Caco-2 (cell line): ENCODE results near the gene CDK2. TPM values are rescaled to one million over a fixed set of nuclear protein-coding genes. Genes with fewer than 3 reads are reported as not detected.
"Not testable (repeated sequence)": the region's sequence is repeated elsewhere in the genome, so short reads cannot be mapped to it uniquely, and the experiment has no call there.

Experiments used
- BruUV-seq: library from RNA; stranded (reverse); fragments of 400-500 nt; replicated peaks from 2 replicates; lab custom pipeline; 2021; lab: Mats Ljungman, UMichigan
- CTCF ChIA-PET: fragments of 300-600 bp; sonication (Branson Sonifier 250); formaldehyde crosslinking; loops from one replicate; lab custom pipeline; 2022; ENCODE audit warnings: antibody characterized with exemption; lab: Charles Lee
- POLR2A ChIA-PET: fragments of 300-600 bp; sonication (Branson Sonifier 250); formaldehyde crosslinking; loops from one replicate; lab custom pipeline; 2022; ENCODE audit warnings: antibody characterized with exemption; lab: Charles Lee
- DNase-seq, 2 experiments: peaks; one replicate each; pipeline versions ENCODE4 v3.0.0 to v3.0.0-alpha.2; 2020 to 2022
- H3K27me3 ChIP-seq: replicated peaks from 2 replicates; pipeline ENCODE4 v1.6.0; 2011; ENCODE audit warnings: low read length; ENCODE audit not compliant: control insufficient read depth, insufficient read depth
- H3K36me3 ChIP-seq: 2 replicates; pipeline ENCODE4 v1.5.1; 2011; ENCODE audit warnings: low read length; ENCODE audit not compliant: control insufficient read depth, insufficient read depth
- H3K4me1 ChIP-seq: fragments of 250-450 bp; sonication (Bioruptor Pico); 2 replicates; pipeline ENCODE4 v1.5.1; 2020; ENCODE audit warnings: mild to moderate bottlenecking
- H3K4me3 ChIP-seq: 2 replicates; pipeline ENCODE4 v1.5.1; 2011; ENCODE audit warnings: low read depth, mild to moderate bottlenecking, control low read depth, low read length
- H3K9me3 ChIP-seq: fragments of 250-450 bp; sonication (Bioruptor Pico); 2 replicates; pipeline ENCODE4 v1.5.1; 2020; ENCODE audit warnings: mild to moderate bottlenecking, moderate library complexity
- H3K27ac Mint-ChIP-seq: one replicate; pipeline ENCODE4 v1.8.0; 2022; ENCODE audit warnings: mixed read lengths; ENCODE audit not compliant: unreplicated experiment
- H3K27me3 Mint-ChIP-seq: one replicate; pipeline ENCODE4 v1.8.0; 2022; ENCODE audit warnings: mixed read lengths; ENCODE audit not compliant: insufficient read depth, unreplicated experiment
- H3K36me3 Mint-ChIP-seq: one replicate; pipeline ENCODE4 v1.8.0; 2022; ENCODE audit warnings: mild to moderate bottlenecking, mixed read lengths; ENCODE audit not compliant: insufficient read depth, unreplicated experiment
- H3K4me1 Mint-ChIP-seq: one replicate; pipeline ENCODE4 v1.8.0; 2022; ENCODE audit warnings: low read depth, mixed read lengths; ENCODE audit not compliant: unreplicated experiment
- H3K4me3 Mint-ChIP-seq: one replicate; pipeline ENCODE4 v1.8.0; 2022; ENCODE audit warnings: mild to moderate bottlenecking, moderate library complexity, mixed read lengths; ENCODE audit not compliant: unreplicated experiment
- H3K9me3 Mint-ChIP-seq: one replicate; pipeline ENCODE4 v1.8.0; 2022; ENCODE audit warnings: mixed read lengths; ENCODE audit not compliant: unreplicated experiment
- intact Hi-C: fragments of 100-400 bp; cut with micrococcal nuclease; formaldehyde crosslinking; loops from one replicate; pipeline ENCODE4 v1.10.0; 2022; ENCODE audit not compliant: unreplicated experiment
- total RNA-seq: library from RNA; stranded (reverse); gene quantifications from 2 replicates; pipeline ENCODE4 v1.2.3, GENCODE V29; 2022
- TF ChIP-seq, protein P1 (sequence below), 2 experiments: fragments of 200-600 bp in 1 of 2; IDR thresholded peaks; 1 replicate in 1 of 2; 2 replicates in 1 of 2; pipeline versions ENCODE4 v1.5.1 to v1.8.0; 2011 to 2022; ENCODE audit warnings: antibody characterized with exemption in 1 of 2, control low read depth in 1 of 2, inconsistent platforms in 1 of 2, low read depth in 1 of 2, low read length in 1 of 2, mild to moderate bottlenecking in 1 of 2, moderate library complexity in 1 of 2; ENCODE audit not compliant: insufficient read depth in 1 of 2, severe bottlenecking in 1 of 2, unreplicated experiment in 1 of 2

Gene CDK2
- total RNA-seq, 1 experiment from 2014 or later = 110 TPM

DNA sequence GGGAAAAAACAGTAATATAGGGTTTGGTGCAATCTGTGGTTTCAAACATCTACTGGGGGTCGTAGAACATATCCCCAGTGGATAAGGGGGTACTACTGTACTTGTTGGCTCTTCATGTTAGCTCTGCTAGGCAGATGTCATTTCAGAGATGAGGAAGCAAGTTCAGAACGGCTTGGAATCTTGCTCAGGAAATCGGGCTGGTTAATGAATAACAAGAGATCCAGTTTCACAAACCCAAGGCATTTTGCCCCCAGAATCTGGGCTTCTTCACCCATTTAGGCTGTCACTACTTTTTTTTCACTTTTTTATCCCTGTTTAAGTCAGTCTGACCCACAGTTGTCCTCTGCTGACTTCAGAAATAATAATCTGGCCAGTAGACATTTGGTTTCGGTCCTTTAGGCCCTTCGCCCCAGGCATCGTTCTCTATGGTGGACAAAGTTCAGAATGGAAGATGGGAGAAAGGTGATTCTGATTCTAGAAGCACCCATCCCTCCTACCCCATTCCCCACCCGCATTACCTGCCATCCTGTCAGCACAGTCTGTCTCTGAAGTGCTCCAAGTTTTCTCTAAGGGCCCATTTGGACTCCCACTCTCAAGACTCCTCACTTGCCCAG lies 35.0 kb downstream of the CDK2 start:
- peak overlapping the region; percentile 58 for H3K27ac Mint-ChIP-seq
- BruUV-seq = no TSS peak

DNA sequence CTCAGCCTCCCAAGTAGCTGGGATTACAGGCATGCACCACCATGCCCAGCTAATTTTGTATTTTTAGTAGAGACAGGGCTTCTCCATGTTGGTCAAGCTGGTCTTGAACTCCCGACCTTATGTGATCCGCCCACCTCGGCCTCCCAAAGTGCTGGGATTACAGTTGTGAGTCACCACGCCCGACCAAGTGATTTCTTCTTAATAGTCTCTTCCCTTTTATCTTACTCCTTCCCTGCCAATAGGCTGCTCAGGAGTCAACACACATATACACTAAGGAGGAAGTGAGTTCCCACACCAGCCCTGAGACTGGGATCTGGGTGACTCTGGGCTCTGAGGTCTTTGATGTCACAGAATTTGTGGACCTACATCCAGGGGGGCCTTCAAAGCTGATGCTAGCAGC lies 36.7 kb downstream of the CDK2 start:
- H3K4me3 ChIP-seq, H3K4me3 Mint-ChIP-seq, H3K27me3 ChIP-seq, BruUV-seq, H3K27me3 Mint-ChIP-seq, H3K9me3 ChIP-seq, H3K9me3 Mint-ChIP-seq, POLR2A ChIA-PET, intact Hi-C loops, CTCF ChIA-PET, H3K27ac Mint-ChIP-seq, H3K36me3 ChIP-seq, DNase-seq: not testable (repeated sequence)
- peaks cover 50% of the 10 kb centered on the region for H3K36me3 Mint-ChIP-seq
- peaks cover 33% of the 10 kb centered on the region for H3K4me1 ChIP-seq
- H3K4me1 Mint-ChIP-seq = peaks cover 39% of the 10 kb centered on the region

More for the DNA sequence above, 35.0 kb downstream of the CDK2 start:
- peak overlapping the region; percentile 7 for H3K4me3 Mint-ChIP-seq
- H3K4me3 ChIP-seq = no peak overlapping the region
- H3K27me3 ChIP-seq = no peaks in the 10 kb centered on the region
- H3K9me3 Mint-ChIP-seq = no peaks in the 10 kb centered on the region
- no peaks in the 10 kb centered on the region for H3K27me3 Mint-ChIP-seq
- H3K4me1 ChIP-seq = peaks cover 26% of the 10 kb centered on the region
- H3K9me3 ChIP-seq = no peaks in the 10 kb centered on the region
- ChIA-PET CTCF (interaction anchor here (0.5 to 1.0 kb wide), 2 partner anchors 28 to 76 kb away, joined by 3 to 4 read pairs; no protein-coding TSS in a partner anchor), POLR2A (interaction anchor here (0.6 kb wide), 1 partner anchor 15 kb away, joined by 5 read pairs; no protein-coding TSS in a partner anchor)
- peaks cover 27% of the 10 kb centered on the region for H3K4me1 Mint-ChIP-seq
- peak in 1 of 2 experiments; percentile 59 for DNase-seq
- intact Hi-C loops = loop anchor here (1.0 kb wide), 2 partner anchors 9 to 28 kb away; no protein-coding TSS in a partner anchor
- peaks cover 6% of the 10 kb centered on the region for H3K36me3 ChIP-seq
- TF ChIP-seq, protein P1, sequence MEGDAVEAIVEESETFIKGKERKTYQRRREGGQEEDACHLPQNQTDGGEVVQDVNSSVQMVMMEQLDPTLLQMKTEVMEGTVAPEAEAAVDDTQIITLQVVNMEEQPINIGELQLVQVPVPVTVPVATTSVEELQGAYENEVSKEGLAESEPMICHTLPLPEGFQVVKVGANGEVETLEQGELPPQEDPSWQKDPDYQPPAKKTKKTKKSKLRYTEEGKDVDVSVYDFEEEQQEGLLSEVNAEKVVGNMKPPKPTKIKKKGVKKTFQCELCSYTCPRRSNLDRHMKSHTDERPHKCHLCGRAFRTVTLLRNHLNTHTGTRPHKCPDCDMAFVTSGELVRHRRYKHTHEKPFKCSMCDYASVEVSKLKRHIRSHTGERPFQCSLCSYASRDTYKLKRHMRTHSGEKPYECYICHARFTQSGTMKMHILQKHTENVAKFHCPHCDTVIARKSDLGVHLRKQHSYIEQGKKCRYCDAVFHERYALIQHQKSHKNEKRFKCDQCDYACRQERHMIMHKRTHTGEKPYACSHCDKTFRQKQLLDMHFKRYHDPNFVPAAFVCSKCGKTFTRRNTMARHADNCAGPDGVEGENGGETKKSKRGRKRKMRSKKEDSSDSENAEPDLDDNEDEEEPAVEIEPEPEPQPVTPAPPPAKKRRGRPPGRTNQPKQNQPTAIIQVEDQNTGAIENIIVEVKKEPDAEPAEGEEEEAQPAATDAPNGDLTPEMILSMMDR (IDR thresholded peaks at IDR 0.05; ENCODE audit: insufficient read depth in 1 of 2, low read depth in 1 of 2, low read length in 1 of 2, severe bottlenecking in 1 of 2, unreplicated experiment in 1 of 2) = no peak
- H3K36me3 Mint-ChIP-seq = peaks cover 54% of the 10 kb centered on the region

DNA sequence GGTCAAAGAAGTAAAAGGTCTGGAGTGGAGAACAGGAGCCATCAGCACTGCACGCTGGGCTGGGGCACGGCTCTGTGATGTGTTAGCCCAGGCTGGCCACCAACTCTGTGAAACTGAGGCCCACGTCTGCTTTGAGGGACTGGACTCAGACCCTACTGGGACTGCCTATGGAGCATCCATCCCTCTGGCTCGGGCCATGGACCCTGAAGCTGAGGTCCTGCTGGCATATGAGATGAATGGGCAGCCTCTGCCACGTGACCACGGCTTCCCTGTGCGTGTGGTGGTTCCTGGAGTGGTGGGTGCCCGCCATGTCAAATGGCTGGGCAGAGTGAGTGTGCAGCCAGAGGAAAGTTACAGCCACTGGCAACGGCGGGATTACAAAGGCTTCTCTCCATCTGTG lies 37.6 kb downstream of the CDK2 start:
- no peaks in the 10 kb centered on the region for H3K27me3 ChIP-seq
- TF ChIP-seq, protein P1 (IDR thresholded peaks at IDR 0.05; ENCODE audit: insufficient read depth in 1 of 2, low read depth in 1 of 2, low read length in 1 of 2, severe bottlenecking in 1 of 2, unreplicated experiment in 1 of 2) = no peak
- CTCF ChIA-PET = no interaction called here
- Mint-ChIP-seq H3K4me3 (peak overlapping the region; percentile 4), H3K9me3 (no peaks in the 10 kb centered on the region), H3K27me3 (no peaks in the 10 kb centered on the region), H3K4me1 (peaks cover 46% of the 10 kb centered on the region), H3K36me3 (peaks cover 49% of the 10 kb centered on the region), H3K27ac (peak overlapping the region; percentile 25)
- no TSS peak for BruUV-seq
- POLR2A ChIA-PET = no interaction called here
- H3K9me3 ChIP-seq = no peaks in the 10 kb centered on the region
- H3K4me1 ChIP-seq = peaks cover 41% of the 10 kb centered on the region
- intact Hi-C loops = no loop called here
- no peak for DNase-seq
- peaks cover 6% of the 10 kb centered on the region for H3K36me3 ChIP-seq
- no peak overlapping the region for H3K4me3 ChIP-seq
